Measurements from ENCODE around the gene KCTD2. TPM values are rescaled to one million over a fixed set of nuclear protein-coding genes. Genes with fewer than 3 reads are reported as not detected.
A peak's percentile ranks its signal among the peaks of the same experiment; 100 is the strongest.

Gene KCTD2
- total and polyA plus RNA-seq, 2 of the 13 experiments (the other 11 are each of a cell fraction or from before 2014, with no cell fraction given) = 28.3 to 32.6 TPM

GRCh38 chr17:75084039-75084660 lies 37.1 kb downstream of the KCTD2 start (continued):
- TF ChIP-seq ZNF615 (CRISPR knock-in tag; IDR thresholded peaks at IDR 0.05; ENCODE audit: borderline replicate concordance) = no peak
- no peak for TF ChIP-seq AKNA (CRISPR knock-in tag; IDR thresholded peaks at IDR 0.05; ENCODE audit: borderline replicate concordance)
- TF ChIP-seq, protein P1, sequence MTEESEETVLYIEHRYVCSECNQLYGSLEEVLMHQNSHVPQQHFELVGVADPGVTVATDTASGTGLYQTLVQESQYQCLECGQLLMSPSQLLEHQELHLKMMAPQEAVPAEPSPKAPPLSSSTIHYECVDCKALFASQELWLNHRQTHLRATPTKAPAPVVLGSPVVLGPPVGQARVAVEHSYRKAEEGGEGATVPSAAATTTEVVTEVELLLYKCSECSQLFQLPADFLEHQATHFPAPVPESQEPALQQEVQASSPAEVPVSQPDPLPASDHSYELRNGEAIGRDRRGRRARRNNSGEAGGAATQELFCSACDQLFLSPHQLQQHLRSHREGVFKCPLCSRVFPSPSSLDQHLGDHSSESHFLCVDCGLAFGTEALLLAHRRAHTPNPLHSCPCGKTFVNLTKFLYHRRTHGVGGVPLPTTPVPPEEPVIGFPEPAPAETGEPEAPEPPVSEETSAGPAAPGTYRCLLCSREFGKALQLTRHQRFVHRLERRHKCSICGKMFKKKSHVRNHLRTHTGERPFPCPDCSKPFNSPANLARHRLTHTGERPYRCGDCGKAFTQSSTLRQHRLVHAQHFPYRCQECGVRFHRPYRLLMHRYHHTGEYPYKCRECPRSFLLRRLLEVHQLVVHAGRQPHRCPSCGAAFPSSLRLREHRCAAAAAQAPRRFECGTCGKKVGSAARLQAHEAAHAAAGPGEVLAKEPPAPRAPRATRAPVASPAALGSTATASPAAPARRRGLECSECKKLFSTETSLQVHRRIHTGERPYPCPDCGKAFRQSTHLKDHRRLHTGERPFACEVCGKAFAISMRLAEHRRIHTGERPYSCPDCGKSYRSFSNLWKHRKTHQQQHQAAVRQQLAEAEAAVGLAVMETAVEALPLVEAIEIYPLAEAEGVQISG (CRISPR knock-in tag; IDR thresholded peaks at IDR 0.05) = peak; percentile 71; the same call in 1 of the 2 replicates
- peak; percentile 68 for TF ChIP-seq FOXA1 (IDR thresholded peaks at IDR 0.05)
- peak; percentile 97 for TF ChIP-seq FOXA1 (CRISPR knock-in tag; IDR thresholded peaks at IDR 0.05)
- no peak for TF ChIP-seq PTBP1 (IDR thresholded peaks at IDR 0.05; ENCODE audit: low read depth, low read length, poor library complexity, severe bottlenecking)
- TF ChIP-seq BRCA1 (CRISPR knock-in tag; IDR thresholded peaks at IDR 0.05) = no peak
- TF ChIP-seq ISL2 (CRISPR knock-in tag; IDR thresholded peaks at IDR 0.05) = peak; percentile 80
- TF ChIP-seq GTF2F1 (IDR thresholded peaks at IDR 0.05; ENCODE audit: low read length) = no peak
- TF ChIP-seq ONECUT2 (CRISPR knock-in tag; IDR thresholded peaks at IDR 0.05) = peak; percentile 82
- TF ChIP-seq ETV5 (CRISPR knock-in tag; IDR thresholded peaks at IDR 0.05; ENCODE audit: borderline replicate concordance) = peak; percentile 98
- no peak for TF ChIP-seq ZNF776 (CRISPR knock-in tag; IDR thresholded peaks at IDR 0.05)
- peak; percentile 86 for TF ChIP-seq HNF4G (IDR thresholded peaks at IDR 0.05; ENCODE audit: borderline replicate concordance, low read depth, low read length)
- TF ChIP-seq HNF4G (CRISPR knock-in tag; IDR thresholded peaks at IDR 0.05; ENCODE audit: borderline replicate concordance, low read depth) = peak; percentile 94
- TF ChIP-seq SOX5 (CRISPR knock-in tag; IDR thresholded peaks at IDR 0.05; ENCODE audit: borderline replicate concordance) = peak; percentile 88
- no peak for TF ChIP-seq SNAI1 (CRISPR knock-in tag; IDR thresholded peaks at IDR 0.05; ENCODE audit: borderline replicate concordance)
- TF ChIP-seq EZH2 (conservative IDR thresholded peaks at IDR 0.05; ENCODE audit: low read depth, low read length) = no peak
- TF ChIP-seq, protein P2, sequence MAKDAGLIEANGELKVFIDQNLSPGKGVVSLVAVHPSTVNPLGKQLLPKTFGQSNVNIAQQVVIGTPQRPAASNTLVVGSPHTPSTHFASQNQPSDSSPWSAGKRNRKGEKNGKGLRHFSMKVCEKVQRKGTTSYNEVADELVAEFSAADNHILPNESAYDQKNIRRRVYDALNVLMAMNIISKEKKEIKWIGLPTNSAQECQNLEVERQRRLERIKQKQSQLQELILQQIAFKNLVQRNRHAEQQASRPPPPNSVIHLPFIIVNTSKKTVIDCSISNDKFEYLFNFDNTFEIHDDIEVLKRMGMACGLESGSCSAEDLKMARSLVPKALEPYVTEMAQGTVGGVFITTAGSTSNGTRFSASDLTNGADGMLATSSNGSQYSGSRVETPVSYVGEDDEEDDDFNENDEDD (CRISPR knock-in tag; IDR thresholded peaks at IDR 0.05; ENCODE audit: borderline replicate concordance) = peak; percentile 35; the same call in 1 of the 2 replicates
- peak; percentile 87 for TF ChIP-seq ZBTB7A (CRISPR knock-in tag; IDR thresholded peaks at IDR 0.05)
- peak; percentile 99 for TF ChIP-seq RARA (CRISPR knock-in tag; IDR thresholded peaks at IDR 0.05)

Data from HepG2 (cell line).